IMR-90 (cell line): Measurements from ENCODE around the gene ANK2.

Experiments
- CEBPB ChIP-seq: IDR thresholded peaks from 2 replicates; pipeline ENCODE4 v1.6.1; 2012; ENCODE audit warnings: low read depth, low read length, improper control_type of control experiment
- CTCF ChIP-seq: conservative IDR thresholded peaks from 2 replicates; pipeline ENCODE4 v1.5.1; 2012; ENCODE audit warnings: mild to moderate bottlenecking, low read depth, low read length, improper control_type of control experiment
- ELK1 ChIP-seq: fragments of 150-350 bp; IDR thresholded peaks from 2 replicates; pipeline ENCODE4 v1.6.1; 2016; ENCODE audit warnings: low read depth, mild to moderate bottlenecking, low read length, moderate library complexity, borderline replicate concordance
- POLR2A ChIP-seq: IDR thresholded peaks from 2 replicates; pipeline ENCODE4 v1.6.1; 2012; ENCODE audit warnings: mild to moderate bottlenecking, low read depth, low read length
- RAD21 ChIP-seq: IDR thresholded peaks from 2 replicates; pipeline ENCODE4 v1.6.1; 2012; ENCODE audit warnings: low read length, improper control_type of control experiment
- RFX5 ChIP-seq: IDR thresholded peaks from 2 replicates; pipeline ENCODE4 v1.8.0; 2012; ENCODE audit warnings: low read depth, mild to moderate bottlenecking, low read length, moderate library complexity
- SMC3 ChIP-seq: fragments of 150-350 bp; IDR thresholded peaks from 2 replicates; pipeline ENCODE4 v1.6.1; 2016; ENCODE audit warnings: low read depth, mild to moderate bottlenecking, antibody characterized with exemption, low read length, moderate library complexity

GRCh38 chr4:113406723-113407016 lies 357.2 kb downstream of the ANK2 start:
- TF ChIP-seq POLR2A (no peak), RFX5 (no peak), CTCF (no peak), CEBPB (no peak), ELK1 (no peak), RAD21 (no peak), SMC3 (no peak)
